ENCODE data around the gene CARNS1.

GRCh38 chr11:67396259-67396581, 19.3 kb upstream of the CARNS1 start:
- no peak for TF ChIP-seq CTCF (IDR thresholded peaks at IDR 0.05; ENCODE audit: poor library complexity)
- TF ChIP-seq EZH2 (IDR thresholded peaks at IDR 0.05; ENCODE audit: borderline replicate concordance): no peak

Data from hepatocyte (in vitro differentiated cells).